Naive B cell (primary cell): ENCODE measurements around the gene ITGA2B. TPM values are rescaled to one million over a fixed set of nuclear protein-coding genes. Genes with fewer than 3 reads are reported as not detected.

Experiments used
- ATAC-seq, 2 donors: fragments of 150-1000 bp; cut with Tn5 transposase; 2 replicates each; pipeline ENCODE4 v1.10.0; 2021; ENCODE audit warnings: low read depth in 2 of 2, mild to moderate bottlenecking in 2 of 2, moderate library complexity in 2 of 2
- DNase-seq: peaks from one replicate; pipeline ENCODE4 v3.0.0; 2022
- H3K27ac Mint-ChIP-seq, 6 donors: one replicate each; pipeline ENCODE4 v1.8.0; 2020 to 2022; ENCODE audit warnings: mild to moderate bottlenecking in 6 of 6, mixed read lengths in 6 of 6, moderate library complexity in 5 of 6, inconsistent platforms in 2 of 6
- H3K27me3 Mint-ChIP-seq, 3 donors: one replicate each; pipeline ENCODE4 v1.8.0; 2021 to 2022; ENCODE audit warnings: mixed read lengths in 3 of 3, mild to moderate bottlenecking in 1 of 3
- H3K36me3 Mint-ChIP-seq, 2 donors: one replicate each; pipeline ENCODE4 v1.8.0; 2020 to 2022; ENCODE audit warnings: mixed read lengths in 2 of 2, inconsistent platforms in 1 of 2, mild to moderate bottlenecking in 1 of 2
- H3K4me1 Mint-ChIP-seq, 3 donors: one replicate each; pipeline ENCODE4 v1.8.0; 2020 to 2022; ENCODE audit warnings: mixed read lengths in 3 of 3, inconsistent platforms in 1 of 3, mild to moderate bottlenecking in 1 of 3, moderate library complexity in 1 of 3
- H3K4me3 Mint-ChIP-seq, 8 donors: one replicate each; pipeline ENCODE4 v1.8.0; 2020 to 2022; ENCODE audit warnings: mild to moderate bottlenecking in 8 of 8, mixed read lengths in 8 of 8, moderate library complexity in 8 of 8, inconsistent platforms in 2 of 8
- H3K9me3 Mint-ChIP-seq, 7 donors: one replicate each; pipeline ENCODE4 v1.8.0; 2020 to 2022; ENCODE audit warnings: mixed read lengths in 7 of 7, mild to moderate bottlenecking in 5 of 7, inconsistent platforms in 2 of 7, moderate library complexity in 1 of 7
- polyA plus RNA-seq, 6 donors: library from polyadenylated mRNA; unstranded; fragments of 300-500 nt; fragmentation: Illumina TruSeq; gene quantifications; one replicate each; pipeline ENCODE4 v1.2.3, GENCODE V29; 2021; ENCODE audit warnings: low read depth in 6 of 6

The ITGA2B gene
- polyA plus RNA-seq, 6 donors from 2014 or later, result 0.70 to 7.1 (median 5.1) TPM

DNA sequence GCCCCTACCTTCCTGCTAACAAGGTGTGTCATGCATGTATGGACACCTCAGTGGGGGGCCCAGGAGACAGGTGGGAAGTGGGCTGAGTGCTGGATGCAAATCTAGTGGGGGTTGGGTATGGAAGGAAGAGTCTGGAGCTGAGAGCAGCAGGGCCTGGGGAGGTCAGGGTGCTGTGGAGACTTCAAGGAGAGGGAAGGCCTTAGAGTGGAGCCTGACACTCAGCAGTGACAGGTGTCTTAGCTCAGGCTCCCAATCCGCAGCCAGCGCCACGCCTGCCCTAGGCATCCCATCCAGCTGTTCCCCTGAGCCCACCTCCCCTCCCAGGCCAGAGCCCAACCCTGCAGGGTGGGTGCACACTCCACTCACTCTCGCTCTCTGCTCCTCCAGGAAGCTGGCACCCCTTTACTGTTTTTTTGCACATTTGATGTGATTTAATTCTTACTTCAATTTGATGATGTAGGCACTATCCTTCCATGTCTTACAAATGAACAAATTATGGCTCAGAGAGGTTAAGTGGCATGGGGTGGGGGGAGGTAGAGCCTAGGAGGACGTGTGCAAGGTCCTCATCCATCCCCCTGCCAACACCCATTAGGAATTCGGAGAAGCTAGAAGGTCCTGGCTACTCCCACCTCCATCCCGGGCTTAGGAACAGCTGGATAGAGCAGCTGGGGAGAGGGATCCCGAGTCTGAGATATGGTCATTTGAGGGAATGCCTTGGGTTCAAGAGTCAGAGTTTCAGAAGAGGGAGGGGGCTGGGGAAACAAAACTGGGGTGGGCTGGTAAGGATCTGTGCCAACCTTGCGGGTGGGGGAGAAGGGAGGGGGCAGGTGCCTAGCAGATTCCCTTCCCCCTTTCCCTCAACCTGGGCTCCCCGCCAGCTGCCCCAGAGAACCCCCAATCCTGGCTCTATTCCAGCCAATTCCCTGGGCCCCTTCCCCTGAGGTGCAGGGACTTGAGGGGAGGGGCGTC, 27.9 kb downstream of the ITGA2B start:
- H3K4me3 Mint-ChIP-seq, result peak overlapping the region in 5 of 8 donors; percentile 29 to 70 (median 48)
- no peak overlapping the region for H3K27ac Mint-ChIP-seq
- H3K27me3 Mint-ChIP-seq, result peaks cover 17 to 46% (median 34%) of the 10 kb centered on the region in 3 donors
- H3K9me3 Mint-ChIP-seq, result no peaks in the 10 kb centered on the region
- ATAC-seq, result no peak
- no peaks in the 10 kb centered on the region for H3K36me3 Mint-ChIP-seq
- no peak for DNase-seq
- H3K4me1 Mint-ChIP-seq, result peaks cover 10 to 21% (median 11%) of the 10 kb centered on the region in 3 donors

DNA sequence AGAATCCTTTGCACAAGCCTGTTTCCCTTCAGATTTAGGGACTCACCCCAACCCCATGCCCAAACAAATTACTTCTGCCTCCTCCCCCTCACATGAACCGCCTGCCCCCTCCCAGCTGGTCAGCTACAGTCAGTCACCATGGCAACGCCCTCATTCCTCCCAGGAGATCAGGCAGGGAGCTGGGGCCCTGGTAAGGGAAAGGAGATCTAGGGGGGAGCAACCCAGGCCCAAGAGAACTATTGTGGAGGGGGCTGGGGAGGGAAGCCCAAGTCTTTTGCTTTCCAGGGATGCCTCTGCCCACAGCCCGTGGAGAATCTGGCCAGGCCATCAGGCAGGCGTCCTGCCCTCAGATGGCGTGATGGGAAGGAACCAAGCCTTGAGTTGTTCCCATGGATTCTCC, 28.6 kb downstream of the ITGA2B start:
- Mint-ChIP-seq H3K27ac (no peak overlapping the region), H3K9me3 (no peaks in the 10 kb centered on the region), H3K4me1 (peaks cover 10 to 21% (median 11%) of the 10 kb centered on the region in 3 donors), H3K27me3 (peaks cover 9 to 39% (median 26%) of the 10 kb centered on the region in 3 donors), H3K4me3 (no peak overlapping the region), H3K36me3 (no peaks in the 10 kb centered on the region)
- no peak for ATAC-seq
- DNase-seq, result no peak

DNA sequence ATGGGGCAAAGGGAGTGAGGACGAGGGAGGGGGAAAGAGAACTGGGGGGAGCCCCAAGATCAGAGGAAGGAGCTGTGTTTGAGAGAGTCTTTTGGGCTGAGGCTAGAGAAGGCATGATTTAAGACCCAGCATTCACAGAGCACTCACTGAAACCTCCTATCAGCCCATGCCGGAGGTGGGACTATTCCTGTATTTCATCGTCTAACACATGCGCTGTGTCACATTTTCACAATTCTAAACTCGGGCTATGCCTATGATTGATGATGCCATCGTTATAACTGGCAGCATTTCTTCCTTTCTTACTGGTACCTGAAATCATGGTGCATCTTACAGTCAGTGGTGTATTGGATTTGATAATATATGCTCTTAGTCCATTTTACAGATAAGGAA, 29.3 kb downstream of the ITGA2B start:
- ATAC-seq, result no peak
- Mint-ChIP-seq H3K4me3 (peak overlapping the region in 1 of 8 donors; percentile 73), H3K9me3 (no peaks in the 10 kb centered on the region), H3K36me3 (no peaks in the 10 kb centered on the region), H3K4me1 (peaks cover 10 to 23% (median 11%) of the 10 kb centered on the region in 3 donors), H3K27ac (no peak overlapping the region), H3K27me3 (peaks cover 2 to 38% (median 19%) of the 10 kb centered on the region in 3 donors)
- no peak for DNase-seq

DNA sequence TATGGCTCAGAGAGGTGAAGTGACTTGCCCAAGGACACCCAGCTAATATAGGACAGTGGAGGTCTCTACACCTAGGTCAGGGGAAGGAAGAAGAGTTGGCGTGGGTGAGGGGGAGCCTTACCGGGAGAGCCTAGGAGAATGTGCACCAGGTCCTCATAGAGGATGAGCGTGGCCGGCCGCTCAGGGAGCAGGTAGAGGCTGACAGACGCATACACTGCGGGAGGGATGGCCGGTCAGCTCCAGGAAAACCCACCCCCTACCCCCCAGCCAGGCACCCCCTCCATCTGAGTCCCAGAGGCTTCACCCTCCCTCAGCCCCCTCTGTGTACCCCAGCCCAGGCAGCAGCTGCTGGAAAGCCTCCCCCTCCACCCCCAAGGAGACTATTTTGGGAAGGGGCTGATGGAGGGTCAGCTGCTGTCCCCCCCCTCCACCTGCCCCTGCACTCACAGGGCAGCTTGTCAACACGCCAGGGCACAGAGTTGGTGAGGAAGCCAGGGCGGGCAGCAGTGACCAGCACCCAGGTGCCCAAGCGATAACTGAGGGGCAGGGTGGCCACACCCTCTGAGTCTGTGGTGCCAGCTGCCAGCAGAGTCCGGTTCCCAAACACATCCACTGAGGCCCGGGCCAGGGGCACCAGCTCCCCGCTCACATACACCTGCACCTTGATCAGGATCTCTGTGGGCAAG, 29.8 kb downstream of the ITGA2B start:
- Mint-ChIP-seq H3K4me3 (peak overlapping the region in 1 of 8 donors; percentile 73), H3K27me3 (peaks cover 0 to 33% (median 15%) of the 10 kb centered on the region in 3 donors), H3K9me3 (no peaks in the 10 kb centered on the region), H3K36me3 (no peaks in the 10 kb centered on the region), H3K27ac (peak overlapping the region in 1 of 6 donors; percentile 35), H3K4me1 (peaks cover 10 to 21% (median 11%) of the 10 kb centered on the region in 3 donors)
- ATAC-seq (no peak), DNase-seq (no peak)

GRCh38 chr17:44359006-44359405, 30.4 kb downstream of the ITGA2B start:
- Mint-ChIP-seq H3K9me3 (no peaks in the 10 kb centered on the region), H3K27ac (peak overlapping the region in 1 of 6 donors; percentile 11), H3K4me1 (peaks cover 10 to 17% (median 11%) of the 10 kb centered on the region in 3 donors), H3K27me3 (peaks cover 0 to 33% (median 15%) of the 10 kb centered on the region in 3 donors), H3K4me3 (no peak overlapping the region), H3K36me3 (no peaks in the 10 kb centered on the region)
- DNase-seq (no peak), ATAC-seq (no peak)

DNA sequence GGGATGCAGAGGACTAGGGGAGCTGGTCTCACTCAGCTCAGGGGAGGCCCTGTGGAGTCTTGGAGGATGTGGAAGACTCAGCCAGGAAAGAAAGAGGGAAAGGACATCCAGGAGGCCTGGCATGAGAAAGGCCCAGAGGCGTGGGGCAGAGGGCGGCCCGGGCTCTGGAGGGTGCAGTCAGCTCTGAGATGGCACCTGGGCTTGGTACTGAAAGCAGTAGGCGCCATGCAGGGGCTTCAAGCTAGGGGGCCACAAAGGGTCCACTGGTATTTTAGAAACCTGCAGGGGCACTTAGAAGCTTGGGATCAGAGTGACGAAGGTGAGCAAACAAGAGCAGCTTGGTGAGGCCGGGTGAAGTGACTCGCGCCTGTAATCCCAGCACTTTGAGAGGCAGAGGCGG, 31.4 kb downstream of the ITGA2B start:
- no peak for ATAC-seq
- H3K4me1 Mint-ChIP-seq, result peaks cover 11 to 16% (median 12%) of the 10 kb centered on the region in 3 donors
- no peaks in the 10 kb centered on the region for H3K9me3 Mint-ChIP-seq
- H3K27me3 Mint-ChIP-seq, result peaks cover 0 to 34% (median 15%) of the 10 kb centered on the region in 3 donors
- peak overlapping the region in 1 of 8 donors; percentile 23 for H3K4me3 Mint-ChIP-seq
- DNase-seq, result no peak
- H3K27ac Mint-ChIP-seq, result no peak overlapping the region
- no peaks in the 10 kb centered on the region for H3K36me3 Mint-ChIP-seq

- Mint-ChIP-seq H3K4me3 (peak overlapping the region in 1 of 8 donors; percentile 2), H3K27ac (no peak overlapping the region), H3K4me1 (peaks cover 10 to 19% (median 16%) of the 10 kb centered on the region in 3 donors), H3K9me3 (no peaks in the 10 kb centered on the region), H3K36me3 (no peaks in the 10 kb centered on the region), H3K27me3 (peaks cover 0 to 22% (median 6%) of the 10 kb centered on the region in 3 donors)
- DNase-seq (no peak), ATAC-seq (no peak)
Observed at GRCh38 chr17:44356241-44356640, 33.2 kb downstream of the ITGA2B start.

DNA sequence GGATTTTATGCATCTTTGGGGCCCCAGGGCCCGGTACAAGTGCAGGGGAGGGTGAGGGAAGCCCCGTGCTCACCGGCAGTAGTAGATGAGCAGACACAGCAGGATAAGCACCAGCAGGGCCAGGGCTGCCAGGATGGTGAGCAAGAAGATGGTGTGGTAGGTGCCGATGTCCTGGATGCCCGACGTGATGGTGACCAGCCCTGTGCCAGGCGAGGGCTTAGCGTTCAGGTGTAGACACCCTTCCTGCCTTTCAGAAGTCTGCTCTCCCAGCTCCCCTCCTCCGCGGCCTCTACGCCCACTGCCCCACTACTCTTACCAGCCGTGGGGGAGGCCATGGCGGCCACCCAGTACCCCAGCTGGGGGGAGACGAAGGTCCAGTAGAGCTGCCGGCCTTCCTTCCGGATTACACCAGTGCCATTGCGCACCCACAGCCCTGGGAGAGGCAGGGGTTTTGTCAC, 33.8 kb downstream of the ITGA2B start:
- Mint-ChIP-seq H3K9me3 (no peaks in the 10 kb centered on the region), H3K4me3 (peak overlapping the region in 3 of 8 donors; percentile 41 to 68 (median 56)), H3K4me1 (peaks cover 10 to 20% (median 18%) of the 10 kb centered on the region in 3 donors), H3K27me3 (peaks cover 0 to 18% (median under 1%) of the 10 kb centered on the region in 3 donors), H3K36me3 (no peaks in the 10 kb centered on the region), H3K27ac (no peak overlapping the region)
- ATAC-seq, result no peak
- no peak for DNase-seq

- Mint-ChIP-seq H3K4me1 (peaks cover 14 to 26% (median 21%) of the 10 kb centered on the region in 3 donors), H3K9me3 (no peaks in the 10 kb centered on the region), H3K36me3 (no peaks in the 10 kb centered on the region), H3K27ac (peak overlapping the region in 1 of 6 donors; percentile 65), H3K4me3 (peak overlapping the region; percentile 51 to 86 (median 70)), H3K27me3 (peaks cover 0 to 13% (median 0%) of the 10 kb centered on the region in 3 donors)
- ATAC-seq, result peak; percentile 36 to 50
- peak; percentile 60 for DNase-seq
Observed at GRCh38 chr17:44354582-44355561, 34.6 kb downstream of the ITGA2B start.

GRCh38 chr17:44353672-44354331, 35.6 kb downstream of the ITGA2B start:
- Mint-ChIP-seq H3K9me3 (no peaks in the 10 kb centered on the region), H3K27me3 (peaks cover 0 to 13% (median 0%) of the 10 kb centered on the region in 3 donors), H3K27ac (no peak overlapping the region), H3K36me3 (no peaks in the 10 kb centered on the region), H3K4me3 (peak overlapping the region in 7 of 8 donors; percentile 47 to 77 (median 59)), H3K4me1 (peaks cover 16 to 27% (median 23%) of the 10 kb centered on the region in 3 donors)
- ATAC-seq (peak; percentile 13 to 19), DNase-seq (no peak)

- DNase-seq (no peak), ATAC-seq (no peak)
- peak overlapping the region; percentile 54 to 90 (median 76) for H3K4me3 Mint-ChIP-seq
- H3K27me3 Mint-ChIP-seq, result peaks cover 0 to 13% (median 0%) of the 10 kb centered on the region in 3 donors
- no peaks in the 10 kb centered on the region for H3K9me3 Mint-ChIP-seq
- peaks cover 21 to 33% (median 26%) of the 10 kb centered on the region in 3 donors for H3K4me1 Mint-ChIP-seq
- H3K36me3 Mint-ChIP-seq, result no peaks in the 10 kb centered on the region
- no peak overlapping the region for H3K27ac Mint-ChIP-seq
Observed at GRCh38 chr17:44352828-44353671, 36.4 kb downstream of the ITGA2B start.
